Gastrocnemius medialis (tissue), 4 donors: ENCODE results near the gene PID1. TPM values are rescaled to one million over a fixed set of nuclear protein-coding genes. Genes with fewer than 3 reads are reported as not detected.
A peak's percentile ranks its signal among the peaks of the same experiment; 100 is the strongest.

Experiments used
- ATAC-seq, 2 donors: fragments of 150-250 bp; one replicate each; pipeline ENCODE4 v1.9.1; 2016
- DNase-seq, 2 donors: peaks; one replicate each; pipeline ENCODE4 v3.0.0-alpha.2; 2019
- H3K27ac ChIP-seq, 4 donors: fragments of 200-600 bp; sonication (generic); 1 replicate in 1 of 4; 2 replicates in 3 of 4; pipeline ENCODE4 v1.5.1; 2016 to 2018; ENCODE audit warnings: mild to moderate bottlenecking in 2 of 4, moderate library complexity in 1 of 4
- H3K27me3 ChIP-seq, 3 donors: fragments of 200-600 bp; sonication (generic) in 2 of 3; 1 replicate in 1 of 3; 2 replicates in 2 of 3; pipeline versions ENCODE4 v1.5.1 to v1.6.0; 2016 to 2019; ENCODE audit warnings: mild to moderate bottlenecking in 1 of 3, moderate library complexity in 1 of 3
- H3K36me3 ChIP-seq, 2 donors: fragments of 200-600 bp; sonication (generic) in 1 of 2; one replicate each; pipeline ENCODE4 v1.5.1; 2017 to 2018
- H3K4me1 ChIP-seq, 2 donors: fragments of 200-600 bp; sonication (generic) in 1 of 2; one replicate each; pipeline ENCODE4 v1.5.1; 2016 to 2017; ENCODE audit warnings: mild to moderate bottlenecking in 2 of 2
- H3K4me3 ChIP-seq, 4 donors: fragments of 200-600 bp; sonication (generic) in 3 of 4; 1 replicate in 1 of 4; 2 replicates in 3 of 4; pipeline ENCODE4 v1.5.1; 2016 to 2019; ENCODE audit warnings: mild to moderate bottlenecking in 2 of 4
- H3K9me3 ChIP-seq, 3 donors: fragments of 200-600 bp; sonication (generic) in 2 of 3; 1 replicate in 1 of 3; 2 replicates in 2 of 3; pipeline ENCODE4 v1.5.1; 2016 to 2019
- CTCF ChIP-seq, 5 experiments: fragments of 450-650 bp in 3 of 5; fragments of 200-600 bp in 2 of 5; sonication (generic) in 2 of 5; IDR thresholded peaks in 4 of 5; conservative IDR thresholded peaks in 1 of 5; 1 replicate in 4 of 5; 2 replicates in 1 of 5; pipeline ENCODE4 v1.5.1; 2016 to 2019; ENCODE audit warnings: antibody characterized with exemption in 5 of 5, mild to moderate bottlenecking in 3 of 5, moderate library complexity in 3 of 5
- POLR2A ChIP-seq, 2 donors: fragments of 450-650 bp; IDR thresholded peaks; one replicate each; pipeline ENCODE4 v1.6.1; 2017; ENCODE audit warnings: antibody characterized with exemption in 2 of 2, mild to moderate bottlenecking in 2 of 2, moderate library complexity in 2 of 2
- in situ Hi-C, 4 donors: fragments of 200-750 bp; cut with MboI; loops; one replicate each; pipeline versions ENCODE4 v1.15.0 to v1.8.0; 2017; ENCODE audit warnings: low sequenced_read_pairs in 4 of 4
- intact Hi-C: fragments of 100-400 bp; cut with DNase I; formaldehyde crosslinking; loops from one replicate; pipeline ENCODE4 v1.15.1; 2023; ENCODE audit warnings: low total_unique reads
- total RNA-seq, 4 donors: library from RNA; depleted of rRNA; stranded (reverse); fragments of >200 nt; gene quantifications; one replicate each; pipeline versions ENCODE4 v1.1.0 to v1.2.3, GENCODE V29; 2016

PID1 gene
- total RNA-seq, 4 donors from 2014 or later = 11.3 to 24.3 (median 19.5) TPM

GRCh38 chr2:229296016-229296415 is 24.9 kb upstream of the PID1 start:
- ATAC-seq (no peak), DNase-seq (no peak)
- no peaks in the 10 kb centered on the region for H3K27me3 ChIP-seq
- TF ChIP-seq CTCF (IDR thresholded peaks at IDR 0.05 in 4 of 5, conservative IDR thresholded peaks at IDR 0.05 in 1 of 5) (no peak), POLR2A (IDR thresholded peaks at IDR 0.05) (no peak)
- peak overlapping the region in 2 of 4 donors; percentile 21 to 29 for H3K27ac ChIP-seq
- no peak overlapping the region for H3K4me3 ChIP-seq
- H3K4me1 ChIP-seq = no peaks in the 10 kb centered on the region
- in situ Hi-C loops (no loop called here), intact Hi-C loops (loop anchor here (10.0 kb wide), 1 partner anchor 119 kb away; no protein-coding TSS in a partner anchor)
- H3K9me3 ChIP-seq = no peaks in the 10 kb centered on the region
- H3K36me3 ChIP-seq = no peaks in the 10 kb centered on the region

GRCh38 chr2:229287823-229288222 is 16.7 kb upstream of the PID1 start:
- ATAC-seq (no peak), DNase-seq (no peak)
- TF ChIP-seq CTCF (IDR thresholded peaks at IDR 0.05 in 4 of 5, conservative IDR thresholded peaks at IDR 0.05 in 1 of 5) (no peak), POLR2A (IDR thresholded peaks at IDR 0.05) (no peak)
- H3K4me1 ChIP-seq = no peaks in the 10 kb centered on the region
- H3K27me3 ChIP-seq = no peaks in the 10 kb centered on the region
- no peaks in the 10 kb centered on the region for H3K9me3 ChIP-seq
- no peaks in the 10 kb centered on the region for H3K36me3 ChIP-seq
- in situ Hi-C loops = no loop called here
- H3K27ac ChIP-seq = no peak overlapping the region
- intact Hi-C loops = no loop called here
- no peak overlapping the region for H3K4me3 ChIP-seq

GRCh38 chr2:229282758-229283546 is 11.9 kb upstream of the PID1 start:
- H3K27me3 ChIP-seq = no peaks in the 10 kb centered on the region
- no peaks in the 10 kb centered on the region for H3K9me3 ChIP-seq
- peak; percentile 89 to 93 for ATAC-seq
- no peaks in the 10 kb centered on the region for H3K4me1 ChIP-seq
- no peaks in the 10 kb centered on the region for H3K36me3 ChIP-seq
- H3K27ac ChIP-seq = peak overlapping the region in 1 of 4 donors; percentile 12
- TF ChIP-seq CTCF (IDR thresholded peaks at IDR 0.05 in 4 of 5, conservative IDR thresholded peaks at IDR 0.05 in 1 of 5) (no peak), POLR2A (IDR thresholded peaks at IDR 0.05) (no peak)
- intact Hi-C loops = no loop called here
- in situ Hi-C loops = no loop called here
- H3K4me3 ChIP-seq = no peak overlapping the region
- DNase-seq = peak in 1 of 2 donors; percentile 61

- intact Hi-C loops = loop anchor here (10.0 kb wide), 2 partner anchors 305 to 585 kb away; no protein-coding TSS in a partner anchor
- no peaks in the 10 kb centered on the region for H3K36me3 ChIP-seq
- H3K4me1 ChIP-seq = no peaks in the 10 kb centered on the region
- no peak overlapping the region for H3K27ac ChIP-seq
- H3K9me3 ChIP-seq = no peaks in the 10 kb centered on the region
- no peak for TF ChIP-seq POLR2A (IDR thresholded peaks at IDR 0.05)
- TF ChIP-seq CTCF (IDR thresholded peaks at IDR 0.05 in 4 of 5, conservative IDR thresholded peaks at IDR 0.05 in 1 of 5) = no peak
- no peaks in the 10 kb centered on the region for H3K27me3 ChIP-seq
- H3K4me3 ChIP-seq = no peak overlapping the region
- ATAC-seq = no peak
- DNase-seq = no peak
- in situ Hi-C loops = loop anchor here in 3 of 4 donors (5.0 to 10.0 kb wide), 4 partner anchors 145 to 605 kb away; no protein-coding TSS in a partner anchor
These were observed 8.4 kb upstream of the PID1 start for GRCh38 chr2:229279516-229279915.
